LHCN-M2 (cell line): ENCODE data around the gene KREMEN2. TPM values are rescaled to one million over a fixed set of nuclear protein-coding genes. Genes with fewer than 3 reads are reported as not detected.

Source experiments
- DNase-seq: peaks from one replicate; pipeline ENCODE4 v3.0.0-alpha.2; 2012; ENCODE audit warnings: low read depth
- total RNA-seq: library from RNA; depleted of rRNA; stranded (reverse); fragments of >200 nt; gene quantifications from 2 replicates; pipeline ENCODE4 v1.2.3, GENCODE V29; 2014

Gene KREMEN2
- total RNA-seq, 1 experiment from 2014 or later: 1.7 TPM

GRCh38 chr16:3003582-3004270 lies 39.7 kb downstream of the KREMEN2 start:
- DNase-seq: peak; percentile 96

- DNase-seq: no peak
Observed at GRCh38 chr16:3004319-3004718, 40.2 kb downstream of the KREMEN2 start.

DNA sequence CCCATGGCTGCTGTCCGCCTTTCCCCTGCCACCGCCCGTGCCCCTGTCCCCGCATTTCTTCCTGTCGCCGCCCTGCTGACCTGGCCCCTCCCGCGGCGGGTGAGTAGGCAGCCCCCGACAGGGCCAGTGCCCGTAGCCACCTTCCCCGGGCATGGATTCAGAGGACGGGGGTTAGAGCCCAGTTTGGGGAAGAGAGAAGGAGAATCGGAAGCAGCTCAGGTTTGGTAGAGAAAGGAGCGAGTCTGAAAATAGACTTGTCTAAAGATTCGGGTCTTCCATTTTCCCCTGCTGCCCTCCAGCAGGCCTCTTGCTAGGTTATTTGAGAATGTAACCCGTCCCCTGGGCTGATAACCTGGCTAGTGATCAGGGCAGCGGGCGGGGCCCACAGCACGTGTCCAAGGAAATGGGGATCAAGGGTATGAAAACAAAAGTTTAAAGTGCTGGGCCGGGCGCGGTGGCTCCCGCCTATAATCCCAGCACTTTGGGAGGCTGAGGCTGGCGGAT lies 40.8 kb downstream of the KREMEN2 start:
- no peak for DNase-seq

- no peak for DNase-seq
Observed at GRCh38 chr16:3007059-3007956, 43.2 kb downstream of the KREMEN2 start.

DNA sequence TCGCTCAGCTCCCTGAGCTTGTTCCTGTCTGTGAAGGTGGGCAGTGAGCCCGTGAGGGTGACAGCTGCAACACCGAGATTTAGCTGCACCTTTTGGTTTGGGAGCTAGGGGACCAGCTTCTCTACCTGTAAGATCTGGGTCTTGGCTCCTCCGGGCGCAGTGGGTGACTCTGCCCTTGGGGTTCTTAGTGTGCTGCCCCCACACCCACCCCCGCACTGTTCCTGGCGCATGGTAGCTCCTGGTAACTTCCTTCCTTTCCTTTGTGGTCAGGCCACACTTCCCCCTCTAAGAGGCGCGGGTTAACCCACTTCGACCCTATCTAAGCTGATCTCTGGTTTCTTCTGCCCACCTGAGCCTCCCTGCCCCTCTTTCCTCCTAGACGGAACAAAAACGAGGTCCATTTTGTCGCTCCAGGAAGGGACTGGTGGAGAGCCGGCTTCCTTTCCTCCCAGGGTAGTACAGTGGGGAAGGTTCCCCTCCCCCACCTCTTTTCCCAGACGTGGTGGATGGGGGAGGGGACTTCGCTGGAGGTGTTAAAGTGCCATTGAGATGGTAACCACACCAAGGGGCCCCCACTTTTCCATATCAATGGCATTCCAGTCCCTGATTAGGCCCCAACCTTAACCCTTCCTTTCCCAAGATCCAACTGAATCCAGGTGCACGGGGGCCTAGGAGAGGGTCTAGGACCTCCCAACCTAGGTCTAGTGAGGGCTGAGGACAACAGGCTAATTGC lies 44.0 kb downstream of the KREMEN2 start:
- no peak for DNase-seq

- DNase-seq: no peak
Observed at GRCh38 chr16:3008690-3009037, 44.6 kb downstream of the KREMEN2 start.

DNA sequence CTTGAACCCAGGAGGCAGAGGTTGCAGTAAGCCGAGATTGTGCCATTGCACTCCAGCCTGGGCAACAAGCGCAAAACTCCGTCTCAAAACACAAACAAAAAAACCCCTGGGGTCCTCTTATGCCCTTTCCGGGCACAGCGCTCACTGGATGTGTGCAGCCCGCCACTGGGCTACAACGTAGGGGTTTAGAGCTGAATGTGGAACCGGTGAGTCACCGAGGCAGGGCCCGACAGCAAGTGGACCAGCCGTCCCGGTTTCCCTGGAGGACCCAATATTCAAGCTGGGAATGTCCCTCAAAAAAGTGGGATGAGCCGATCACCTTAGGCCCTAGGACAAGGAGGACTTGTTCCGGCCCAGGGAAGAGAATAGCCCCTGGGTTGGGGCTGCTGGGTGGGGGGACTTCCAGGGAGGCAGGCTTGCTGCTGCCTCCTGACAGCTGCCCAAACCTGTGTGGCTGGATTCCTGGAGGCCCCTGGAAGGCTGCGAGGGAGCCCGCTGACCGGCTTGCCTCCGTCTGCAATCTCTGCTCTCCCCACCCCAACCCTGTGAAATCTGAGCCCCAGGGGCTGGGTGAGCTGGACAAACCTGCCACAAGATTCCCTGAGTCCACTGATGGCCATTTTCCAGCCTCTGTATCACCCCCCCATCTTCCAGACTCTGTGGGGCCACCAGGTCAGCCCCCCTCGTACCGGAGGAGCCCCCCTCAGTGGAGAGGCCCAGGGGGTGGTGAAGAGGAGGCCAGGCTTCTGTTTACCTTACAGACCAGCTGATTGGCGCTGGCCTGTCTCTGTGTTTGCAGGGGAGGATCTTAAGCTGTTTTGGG lies 45.7 kb downstream of the KREMEN2 start:
- DNase-seq: no peak

DNA sequence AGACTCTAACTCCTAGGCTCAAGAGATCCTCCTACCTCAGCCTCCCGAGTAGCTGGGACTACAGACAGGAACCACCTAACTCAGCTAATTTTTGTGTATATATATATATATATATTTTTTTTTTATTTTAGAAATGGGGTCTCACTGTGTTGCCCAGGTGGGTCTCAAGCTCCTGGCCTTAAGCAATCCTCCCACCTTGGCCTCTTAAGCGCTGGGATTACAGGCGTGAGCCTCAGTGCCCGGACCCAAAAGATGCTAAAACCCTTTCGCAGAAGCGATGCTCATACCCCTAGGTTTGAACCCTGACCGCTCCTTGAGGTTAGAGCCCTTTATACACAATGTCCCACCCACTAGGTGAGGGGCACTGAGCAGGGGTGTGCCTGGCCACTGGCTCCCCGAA lies 46.4 kb downstream of the KREMEN2 start:
- no peak for DNase-seq

GRCh38 chr16:3012246-3012645 lies 48.2 kb downstream of the KREMEN2 start:
- DNase-seq: no peak

- no peak for DNase-seq
Observed at GRCh38 chr16:3012828-3013420, 48.8 kb downstream of the KREMEN2 start, which contains the start of gene CLDN9. TSS of gene CLDN9 (plus strand) at chr16:3012923. CDS start at chr16:3013363, 440 bp downstream.

DNA sequence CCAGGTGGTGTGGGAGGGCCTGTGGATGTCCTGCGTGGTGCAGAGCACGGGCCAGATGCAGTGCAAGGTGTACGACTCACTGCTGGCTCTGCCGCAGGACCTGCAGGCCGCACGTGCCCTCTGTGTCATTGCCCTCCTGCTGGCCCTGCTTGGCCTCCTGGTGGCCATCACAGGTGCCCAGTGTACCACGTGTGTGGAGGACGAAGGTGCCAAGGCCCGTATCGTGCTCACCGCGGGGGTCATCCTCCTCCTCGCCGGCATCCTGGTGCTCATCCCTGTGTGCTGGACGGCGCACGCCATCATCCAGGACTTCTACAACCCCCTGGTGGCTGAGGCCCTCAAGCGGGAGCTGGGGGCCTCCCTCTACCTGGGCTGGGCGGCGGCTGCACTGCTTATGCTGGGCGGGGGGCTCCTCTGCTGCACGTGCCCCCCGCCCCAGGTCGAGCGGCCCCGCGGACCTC lies 49.4 kb downstream of the KREMEN2 start:
- no peak for DNase-seq

DNA sequence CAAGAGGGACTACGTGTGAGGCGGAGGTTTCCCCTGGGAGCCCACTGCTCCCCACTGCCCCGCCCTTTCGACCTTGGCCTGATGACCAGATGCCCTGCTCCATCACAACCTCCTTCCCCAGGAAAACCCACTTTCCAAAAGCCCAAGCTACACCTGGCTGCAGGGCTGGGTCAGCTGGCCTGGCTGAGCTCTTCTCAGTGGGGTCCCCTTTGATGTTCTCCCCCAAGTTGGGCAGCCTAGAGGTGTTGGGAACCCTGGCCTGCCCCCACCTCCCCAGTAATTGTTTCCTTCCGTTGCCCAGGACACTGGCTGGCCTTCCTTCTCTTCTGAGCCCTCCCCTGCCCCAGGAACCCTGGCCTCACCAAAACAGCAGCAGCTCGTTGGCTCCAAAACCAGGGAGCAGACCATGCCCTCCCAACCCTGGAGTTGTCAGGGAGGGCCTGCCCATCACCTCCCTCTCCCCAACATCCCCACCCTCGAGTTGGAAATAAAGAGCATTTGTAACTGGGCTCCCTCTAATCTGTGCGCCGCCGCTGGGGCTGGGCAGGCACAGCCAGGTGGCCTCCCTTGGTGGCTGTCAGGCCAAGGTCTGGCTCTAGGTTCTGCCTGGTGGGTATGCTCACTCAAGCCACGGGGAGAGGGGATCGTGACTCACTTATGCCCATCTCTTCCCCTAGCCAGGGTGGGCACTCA lies 50.1 kb downstream of the KREMEN2 start:
- DNase-seq: no peak

DNA sequence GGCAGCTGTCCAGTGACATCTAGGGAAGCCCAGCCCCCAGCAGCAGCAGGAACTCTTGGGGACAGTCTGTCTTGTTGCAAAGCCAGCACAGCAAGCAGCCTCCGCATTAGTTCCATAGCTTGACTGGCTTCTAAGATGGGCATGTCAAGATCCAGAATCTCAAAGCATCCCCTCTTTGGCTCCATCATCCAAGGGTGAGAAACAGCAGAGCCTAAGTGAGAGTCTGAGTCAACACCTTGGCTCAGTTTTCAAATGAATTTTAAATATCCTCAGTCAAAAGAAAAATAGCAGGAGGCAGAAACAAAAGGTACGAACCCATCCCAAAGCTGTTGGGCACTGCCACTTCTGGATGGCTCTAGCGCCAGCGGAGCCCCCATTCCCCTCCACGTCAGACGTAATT lies 50.9 kb downstream of the KREMEN2 start:
- no peak for DNase-seq

GRCh38 chr16:3015865-3016521 lies 51.9 kb downstream of the KREMEN2 start:
- no peak for DNase-seq

DNA sequence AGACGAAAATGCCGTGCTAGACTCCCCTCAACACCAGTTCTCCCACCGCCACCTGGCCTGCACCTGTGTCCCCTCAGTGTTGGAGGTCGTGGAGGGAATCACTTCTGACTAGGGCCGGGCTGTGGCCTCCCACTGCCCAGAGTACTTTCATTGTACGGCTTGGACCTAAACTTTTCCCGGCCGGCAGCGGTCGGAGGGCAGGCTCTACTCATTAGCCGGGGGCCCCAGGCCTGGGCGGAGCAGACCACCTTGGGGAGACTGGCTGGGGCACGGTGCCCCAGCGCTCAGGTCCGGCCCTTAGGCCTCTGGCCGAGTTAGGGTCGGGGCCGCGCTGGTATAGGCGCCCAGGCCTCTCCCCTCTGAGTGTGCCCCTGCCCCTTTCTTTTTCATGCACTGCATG lies 53.3 kb downstream of the KREMEN2 start:
- no peak for DNase-seq
